Thyroid gland (tissue), 4 donors: ENCODE data around the gene NBAS.

ENCODE experiments used
- POLR2A ChIP-seq, 2 donors: fragments of 450-650 bp; IDR thresholded peaks; one replicate each; pipeline ENCODE4 v1.6.1; 2017; ENCODE audit warnings: antibody characterized with exemption in 2 of 2, mild to moderate bottlenecking in 2 of 2, moderate library complexity in 1 of 2
- TF ChIP-seq, protein P1 (sequence below), 6 experiments: fragments of 200-600 bp in 3 of 6; fragments of 450-650 bp in 3 of 6; sonication (generic) in 3 of 6; IDR thresholded peaks; one replicate each; pipeline ENCODE4 v1.5.1; 2016 to 2019; ENCODE audit warnings: antibody characterized with exemption in 6 of 6, mild to moderate bottlenecking in 2 of 6, inconsistent platforms in 1 of 6, moderate library complexity in 1 of 6

DNA sequence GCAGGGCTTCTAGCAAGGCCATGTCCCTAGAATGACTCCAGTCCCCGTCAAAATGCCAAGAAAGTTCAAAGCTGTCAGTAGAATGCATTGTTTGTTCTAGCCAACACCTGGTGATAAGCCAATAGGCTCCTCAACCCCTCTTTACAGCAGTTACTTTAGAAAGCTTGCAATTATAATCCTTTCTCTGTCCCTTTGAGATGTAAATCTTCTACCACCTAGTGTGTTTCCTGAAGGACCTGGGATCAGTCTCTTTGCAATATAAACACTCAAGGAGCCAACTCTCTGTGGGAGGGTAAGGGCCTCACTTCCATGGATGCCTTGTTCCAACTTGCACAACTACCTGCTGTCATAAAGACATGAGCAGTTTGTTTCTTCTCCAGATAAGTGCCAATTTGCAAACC lies 301.8 kb downstream of the NBAS start:
- TF ChIP-seq POLR2A (IDR thresholded peaks at IDR 0.05) = no peak
- TF ChIP-seq, protein P1, sequence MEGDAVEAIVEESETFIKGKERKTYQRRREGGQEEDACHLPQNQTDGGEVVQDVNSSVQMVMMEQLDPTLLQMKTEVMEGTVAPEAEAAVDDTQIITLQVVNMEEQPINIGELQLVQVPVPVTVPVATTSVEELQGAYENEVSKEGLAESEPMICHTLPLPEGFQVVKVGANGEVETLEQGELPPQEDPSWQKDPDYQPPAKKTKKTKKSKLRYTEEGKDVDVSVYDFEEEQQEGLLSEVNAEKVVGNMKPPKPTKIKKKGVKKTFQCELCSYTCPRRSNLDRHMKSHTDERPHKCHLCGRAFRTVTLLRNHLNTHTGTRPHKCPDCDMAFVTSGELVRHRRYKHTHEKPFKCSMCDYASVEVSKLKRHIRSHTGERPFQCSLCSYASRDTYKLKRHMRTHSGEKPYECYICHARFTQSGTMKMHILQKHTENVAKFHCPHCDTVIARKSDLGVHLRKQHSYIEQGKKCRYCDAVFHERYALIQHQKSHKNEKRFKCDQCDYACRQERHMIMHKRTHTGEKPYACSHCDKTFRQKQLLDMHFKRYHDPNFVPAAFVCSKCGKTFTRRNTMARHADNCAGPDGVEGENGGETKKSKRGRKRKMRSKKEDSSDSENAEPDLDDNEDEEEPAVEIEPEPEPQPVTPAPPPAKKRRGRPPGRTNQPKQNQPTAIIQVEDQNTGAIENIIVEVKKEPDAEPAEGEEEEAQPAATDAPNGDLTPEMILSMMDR (IDR thresholded peaks at IDR 0.05) = no peak
